Psoas muscle (tissue), 8 donors: Measurements from ENCODE around the gene UBE4A. TPM values are rescaled to one million over a fixed set of nuclear protein-coding genes. Genes with fewer than 3 reads are reported as not detected.
A peak's percentile ranks its signal among the peaks of the same experiment; 100 is the strongest.

ENCODE experiments used
- ATAC-seq, 4 donors: fragments of 200-7000 bp; cut with Tn5 transposase; one replicate each; pipeline ENCODE4 v1.9.1; 2020; ENCODE audit warnings: moderate library complexity in 3 of 4, mild to moderate bottlenecking in 2 of 4
- DNase-seq, 2 donors: peaks; one replicate each; pipeline ENCODE4 v3.0.0-alpha.2; 2020
- H3K27ac ChIP-seq: fragments of 200-600 bp; one replicate; pipeline ENCODE4 v1.8.0; 2022
- H3K27me3 ChIP-seq, 3 donors: fragments of 200-600 bp in 1 of 3; one replicate each; pipeline versions ENCODE4 v1.6.1 to v1.8.0; 2013 to 2022; ENCODE audit warnings: low read length in 2 of 3, mild to moderate bottlenecking in 2 of 3, moderate library complexity in 1 of 3; ENCODE audit not compliant: insufficient read depth in 3 of 3
- H3K36me3 ChIP-seq, 2 donors: fragments of 200-600 bp in 1 of 2; one replicate each; pipeline versions ENCODE4 v1.6.1 to v1.8.0; 2013 to 2022; ENCODE audit warnings: low read depth in 1 of 2, mild to moderate bottlenecking in 1 of 2, moderate library complexity in 1 of 2; ENCODE audit not compliant: insufficient read depth in 1 of 2
- H3K4me1 ChIP-seq: fragments of 200-600 bp; one replicate; pipeline ENCODE4 v1.8.0; 2022
- H3K4me3 ChIP-seq: fragments of 200-600 bp; one replicate; pipeline ENCODE4 v1.8.0; 2022; ENCODE audit warnings: mild to moderate bottlenecking
- H3K9me3 ChIP-seq: fragments of 200-600 bp; one replicate; pipeline ENCODE4 v1.8.0; 2022
- WGBS, 3 donors: extraction: QIAGEN DNeasy Blood & Tissue Kit; methylation state at CpG; one replicate each; pipeline versions ENCODE4 v1.1.6 to v1.1.7; 2013; 5-methylcytosine and 5-hydroxymethylcytosine counted together
- intact Hi-C, 2 donors: fragments of 100-400 bp; cut with DNase I; formaldehyde crosslinking; loops; one replicate each; pipeline versions ENCODE4 v1.11.0 to v1.14.2; 2022
- polyA plus RNA-seq, 3 donors: library from polyadenylated mRNA; stranded (reverse); fragments of 200-250 nt; gene quantifications; one replicate each; pipeline ENCODE4 v1.2.3, GENCODE V29; 2013
- total RNA-seq, 4 donors: library from RNA; stranded (reverse); fragmentation: NEBNext Ultra II Directional in 2 of 4; extraction: Animal tissue kit (Norgen Biotek cat#: 25700) in 2 of 4; gene quantifications; one replicate each; pipeline versions ENCODE4 v1.2.1 to v1.2.4, GENCODE V29; 2021 to 2023
- TF ChIP-seq, protein P1 (sequence below): fragments of 200-600 bp; IDR thresholded peaks from one replicate; pipeline ENCODE4 v1.8.0; 2022; ENCODE audit warnings: antibody characterized with exemption
- donor health status: healthy with polysubstance abuse.
- donor health status: DM: no; HTN: no; CAD: no; lungs with moderate emphysema.
- donor health status: Bipolar disorder and iron deficiency.
- donor health status: healthy.
- donor health status: DM: yes; HTN: yes; CAD: no.
- donor health status: DM: no; HTN: no; CAD: no.
- donor health status: DM: no; HTN: no; CAD: no.
- donor health status: DM: yes; HTN: yes; CAD: no.

UBE4A gene
- total and polyA plus RNA-seq, 7 donors = 15.0 to 42.3 (median 31.0) TPM

DNA sequence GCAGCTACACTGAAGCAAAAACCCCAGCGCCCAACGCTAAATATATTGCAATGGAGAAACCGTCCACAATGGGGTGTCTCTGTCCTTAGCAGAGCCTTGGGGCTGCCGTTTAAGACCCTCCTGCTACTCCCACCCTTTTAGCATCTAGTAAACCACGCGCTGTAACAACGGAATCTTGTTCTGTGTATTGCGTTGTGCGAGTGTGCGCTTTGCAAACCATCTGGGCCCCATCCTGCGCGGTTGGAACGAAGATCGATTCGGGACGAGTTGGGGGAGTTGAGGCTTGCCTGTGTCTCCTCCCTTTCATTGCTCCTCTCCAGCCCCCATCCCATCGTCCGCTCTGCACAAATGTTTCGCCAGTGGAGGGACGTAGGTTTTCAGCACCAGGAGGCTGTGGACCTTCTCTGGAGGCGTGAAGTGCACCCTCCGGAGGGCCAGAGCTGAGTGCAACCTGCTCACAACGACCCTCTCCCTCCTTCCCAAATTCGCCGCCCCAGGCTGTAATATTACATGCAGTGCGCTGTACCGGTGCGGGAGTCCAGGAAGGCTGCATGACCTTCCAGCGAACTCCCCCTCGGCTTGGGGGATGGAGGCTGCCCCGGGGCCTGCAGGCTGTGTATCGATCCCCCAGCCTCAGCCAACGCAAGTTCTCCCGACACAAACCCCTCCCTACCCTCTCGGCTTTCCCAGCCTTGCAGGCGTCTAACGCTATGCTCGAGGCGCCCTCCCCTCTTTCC, 75.3 kb downstream of the UBE4A start:
- Histone ChIP-seq H3K9me3 (no peaks in the 10 kb centered on the region), H3K36me3 (no peaks in the 10 kb centered on the region), H3K27me3 (no peaks in the 10 kb centered on the region), H3K4me3 (peak overlapping the region; percentile 97), H3K4me1 (peaks cover 23% of the 10 kb centered on the region), H3K27ac (peak overlapping the region; percentile 80)
- DNase-seq (peak; percentile 30 to 59), ATAC-seq (peak in 1 of 4 donors; percentile 19)
- intact Hi-C loops = loop anchor here (5.0 kb wide), 1 partner anchor 32 kb away; the partner anchor contains the start of gene ATP5MG (in 2 of the 2)
- WGBS, 3 donors = 0 to 1% (median 0%) methylated on average over 39 of the region's 39 CpGs
- TF ChIP-seq, protein P1, sequence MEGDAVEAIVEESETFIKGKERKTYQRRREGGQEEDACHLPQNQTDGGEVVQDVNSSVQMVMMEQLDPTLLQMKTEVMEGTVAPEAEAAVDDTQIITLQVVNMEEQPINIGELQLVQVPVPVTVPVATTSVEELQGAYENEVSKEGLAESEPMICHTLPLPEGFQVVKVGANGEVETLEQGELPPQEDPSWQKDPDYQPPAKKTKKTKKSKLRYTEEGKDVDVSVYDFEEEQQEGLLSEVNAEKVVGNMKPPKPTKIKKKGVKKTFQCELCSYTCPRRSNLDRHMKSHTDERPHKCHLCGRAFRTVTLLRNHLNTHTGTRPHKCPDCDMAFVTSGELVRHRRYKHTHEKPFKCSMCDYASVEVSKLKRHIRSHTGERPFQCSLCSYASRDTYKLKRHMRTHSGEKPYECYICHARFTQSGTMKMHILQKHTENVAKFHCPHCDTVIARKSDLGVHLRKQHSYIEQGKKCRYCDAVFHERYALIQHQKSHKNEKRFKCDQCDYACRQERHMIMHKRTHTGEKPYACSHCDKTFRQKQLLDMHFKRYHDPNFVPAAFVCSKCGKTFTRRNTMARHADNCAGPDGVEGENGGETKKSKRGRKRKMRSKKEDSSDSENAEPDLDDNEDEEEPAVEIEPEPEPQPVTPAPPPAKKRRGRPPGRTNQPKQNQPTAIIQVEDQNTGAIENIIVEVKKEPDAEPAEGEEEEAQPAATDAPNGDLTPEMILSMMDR = no peak

DNA sequence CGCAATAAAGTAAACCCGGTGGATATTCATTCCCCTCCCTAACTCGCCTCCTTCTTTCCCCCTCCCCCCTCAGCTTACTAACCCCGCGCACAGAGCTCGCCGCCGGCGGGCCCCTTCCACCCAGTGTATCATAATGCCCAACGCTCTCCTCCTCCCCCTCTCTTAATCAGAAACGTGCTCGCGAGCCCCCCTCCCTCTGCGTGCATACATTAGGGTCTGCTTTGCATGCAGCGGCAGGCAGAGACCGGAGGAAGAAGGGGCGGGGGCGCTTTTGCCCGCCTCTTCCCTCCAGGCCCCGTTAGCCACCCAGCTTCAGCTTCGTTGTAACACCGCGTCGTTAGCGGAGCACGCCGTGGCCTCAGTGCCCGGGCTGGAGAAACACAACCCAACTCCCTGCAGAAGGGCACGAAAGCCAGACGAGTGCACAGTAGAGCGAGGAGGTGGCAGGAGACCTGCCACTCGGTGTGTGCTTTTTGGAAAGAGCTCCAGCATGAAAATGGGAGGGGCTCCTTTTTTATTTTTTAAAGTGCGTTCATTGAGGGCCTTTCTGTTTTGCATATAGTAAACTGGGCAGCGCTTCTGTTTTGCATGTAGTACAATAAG, 76.0 kb downstream of the UBE4A start:
- peak overlapping the region; percentile 80 for H3K27ac ChIP-seq
- TF ChIP-seq, protein P1 = no peak
- H3K36me3 ChIP-seq = peaks cover 0 to 3% of the 10 kb centered on the region in 2 donors
- WGBS, 3 donors = 0 to 1% (median 1%) methylated on average over 33 to 34 of the region's 34 CpGs
- DNase-seq = peak; percentile 39 to 62
- no peaks in the 10 kb centered on the region for H3K27me3 ChIP-seq
- peak; percentile 15 to 59 (median 22) for ATAC-seq
- H3K4me3 ChIP-seq = peak overlapping the region; percentile 97
- no peaks in the 10 kb centered on the region for H3K9me3 ChIP-seq
- intact Hi-C loops = loop anchor here (5.0 kb wide), 1 partner anchor 33 kb away; the partner anchor contains the start of gene ATP5MG (in 2 of the 2)
- peaks cover 30% of the 10 kb centered on the region for H3K4me1 ChIP-seq

DNA sequence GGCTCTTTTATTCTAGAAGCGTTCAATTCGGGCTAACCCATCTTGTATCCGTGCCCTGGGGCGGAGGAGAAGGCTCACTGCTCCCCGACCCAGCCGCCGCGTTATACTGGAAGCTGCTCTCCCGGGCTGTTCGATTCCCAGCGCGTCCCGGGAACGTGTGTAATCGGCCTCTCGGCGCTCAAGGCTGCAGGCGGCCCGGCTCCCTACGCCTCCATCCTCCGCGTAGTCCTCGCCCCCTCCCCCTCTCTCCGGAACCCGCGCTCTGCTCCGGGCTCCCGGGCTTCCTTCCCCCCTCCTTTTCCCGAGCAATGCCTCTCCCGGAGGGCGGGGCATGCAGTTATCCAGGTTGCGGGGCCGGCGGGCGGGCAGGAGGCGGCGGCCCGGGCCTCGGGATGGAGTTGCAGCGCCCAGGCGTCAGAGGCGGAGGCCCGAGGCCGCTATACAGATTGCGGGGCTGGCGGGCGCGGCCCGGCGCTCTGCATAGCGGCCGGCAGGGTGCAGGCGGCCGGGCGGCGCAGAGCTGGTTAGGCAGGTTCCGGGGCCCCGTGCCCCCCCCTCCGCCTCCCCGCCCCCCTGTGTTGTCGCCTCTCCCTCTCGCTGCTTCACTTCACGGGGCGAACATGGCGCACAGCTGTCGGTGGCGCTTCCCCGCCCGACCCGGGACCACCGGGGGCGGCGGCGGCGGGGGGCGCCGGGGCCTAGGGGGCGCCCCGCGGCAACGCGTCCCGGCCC, 76.7 kb downstream of the UBE4A start, which contains the start of gene KMT2A:
TSS of gene KMT2A (plus strand) at position 600 of the 732 bp plus-strand sequence. CDS start at position 621, 21 bp downstream.
- ATAC-seq = peak; percentile 94 to 98 (median 96)
- intact Hi-C loops = loop anchor here (5.0 kb wide), 1 partner anchor 34 kb away; the partner anchor contains the start of gene ATP5MG (in 2 of the 2)
- no peaks in the 10 kb centered on the region for H3K9me3 ChIP-seq
- 0 to 1% (median 1%) methylated on average over 43 to 81 of the region's 83 CpGs for WGBS, 3 donors
- H3K27me3 ChIP-seq = no peaks in the 10 kb centered on the region
- H3K4me3 ChIP-seq = peak within 1 kb of the TSS; percentile 97
- TF ChIP-seq, protein P1 = no peak
- H3K4me1 ChIP-seq = peaks cover 35% of the 10 kb centered on the region
- peak within 1 kb of the TSS; percentile 80 for H3K27ac ChIP-seq
- peak; percentile 99 for DNase-seq
- peaks cover 0 to 3% of the 10 kb centered on the region in 2 donors for H3K36me3 ChIP-seq

DNA sequence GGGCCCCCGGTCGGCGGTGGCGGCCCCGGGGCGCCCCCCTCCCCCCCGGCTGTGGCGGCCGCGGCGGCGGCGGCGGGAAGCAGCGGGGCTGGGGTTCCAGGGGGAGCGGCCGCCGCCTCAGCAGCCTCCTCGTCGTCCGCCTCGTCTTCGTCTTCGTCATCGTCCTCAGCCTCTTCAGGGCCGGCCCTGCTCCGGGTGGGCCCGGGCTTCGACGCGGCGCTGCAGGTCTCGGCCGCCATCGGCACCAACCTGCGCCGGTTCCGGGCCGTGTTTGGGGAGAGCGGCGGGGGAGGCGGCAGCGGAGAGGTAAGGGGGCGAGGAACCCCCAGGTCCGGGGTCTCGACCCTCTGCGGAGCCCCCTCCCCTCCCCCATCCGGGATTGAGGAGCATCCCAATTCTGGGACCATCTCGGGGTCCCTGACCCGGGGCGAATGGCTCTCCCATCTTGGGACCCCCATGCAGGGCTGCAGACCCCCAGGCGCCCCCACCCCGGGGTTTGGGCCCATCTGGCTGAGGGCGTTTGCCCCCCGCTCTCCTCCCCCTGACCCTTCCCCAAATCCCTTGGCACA, 77.3 kb downstream of the UBE4A start:
- Histone ChIP-seq H3K27me3 (no peaks in the 10 kb centered on the region), H3K27ac (peak overlapping the region; percentile 80), H3K4me1 (peaks cover 41% of the 10 kb centered on the region), H3K4me3 (peak overlapping the region; percentile 97), H3K36me3 (peaks cover 0 to 3% of the 10 kb centered on the region in 2 donors), H3K9me3 (no peaks in the 10 kb centered on the region)
- TF ChIP-seq, protein P1 = no peak
- peak; percentile 36 to 61 for DNase-seq
- intact Hi-C loops = loop anchor here (5.0 kb wide), 1 partner anchor 34 kb away; the partner anchor contains the start of gene ATP5MG (in 2 of the 2)
- ATAC-seq = peak in 1 of 4 donors; percentile 5
- WGBS, 3 donors = 0 to 2% (median 0%) methylated on average over 17 to 50 of the region's 55 CpGs
